GM18861 (cell line): ENCODE measurements around the gene MYO1G.
"Not testable (repeated sequence)": the region's sequence is repeated elsewhere in the genome, so short reads cannot be mapped to it uniquely, and the experiment has no call there.

Experiments
- ATAC-seq: cut with Tn5 transposase; IDR thresholded peaks from one replicate; pipeline ENCODE4 v1.9.1; 2021; ENCODE audit not compliant: unreplicated experiment

The MYO1G gene

DNA sequence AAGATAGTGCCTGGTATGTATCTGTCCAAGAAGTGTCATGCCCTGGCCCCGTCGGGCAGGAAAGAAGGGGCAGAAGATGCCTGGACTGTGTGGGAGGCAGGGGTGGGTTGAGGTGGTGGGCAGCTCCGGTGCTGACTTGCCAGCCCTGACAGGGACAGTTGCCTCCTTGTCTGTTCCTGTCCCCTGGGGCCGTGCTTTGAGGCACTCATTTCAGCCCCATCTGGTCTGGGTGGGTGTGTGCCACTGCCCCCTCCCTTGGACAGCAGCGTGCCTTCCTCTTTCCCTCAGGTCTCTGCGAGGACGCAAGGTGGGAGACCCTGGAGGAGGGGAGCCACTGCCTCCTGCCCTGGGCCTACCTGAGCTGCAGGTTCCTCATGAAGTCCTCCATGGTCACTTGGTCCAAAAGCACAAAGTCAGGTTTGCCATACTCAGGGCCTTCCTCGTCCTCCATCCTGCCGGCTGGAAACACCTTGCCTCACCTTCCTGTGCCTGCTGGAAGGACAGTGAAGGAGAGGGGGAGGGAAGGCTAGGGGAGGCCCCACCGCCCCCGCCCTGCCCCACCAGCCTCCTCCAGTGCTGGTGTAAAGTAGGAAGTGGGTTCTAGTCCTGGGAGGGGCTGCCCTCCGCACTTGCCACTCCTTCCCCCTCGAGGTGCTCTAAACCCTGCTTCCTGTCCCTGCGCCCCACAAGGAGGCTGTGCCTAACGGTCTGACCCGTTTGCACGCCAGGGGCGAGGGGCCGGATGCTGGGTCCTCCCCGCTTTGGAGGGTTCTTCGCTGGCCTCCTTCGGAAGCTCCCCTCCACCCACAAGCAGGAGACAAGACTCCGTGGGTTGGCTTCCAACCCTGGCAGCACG is at the start of gene MYO1G:
Gene MYO1G, minus strand, starts transcription at position 505 of the 856 bp plus-strand sequence. Its CDS starts 54 bp downstream, at position 451.
- ATAC-seq: peak; percentile 54

DNA sequence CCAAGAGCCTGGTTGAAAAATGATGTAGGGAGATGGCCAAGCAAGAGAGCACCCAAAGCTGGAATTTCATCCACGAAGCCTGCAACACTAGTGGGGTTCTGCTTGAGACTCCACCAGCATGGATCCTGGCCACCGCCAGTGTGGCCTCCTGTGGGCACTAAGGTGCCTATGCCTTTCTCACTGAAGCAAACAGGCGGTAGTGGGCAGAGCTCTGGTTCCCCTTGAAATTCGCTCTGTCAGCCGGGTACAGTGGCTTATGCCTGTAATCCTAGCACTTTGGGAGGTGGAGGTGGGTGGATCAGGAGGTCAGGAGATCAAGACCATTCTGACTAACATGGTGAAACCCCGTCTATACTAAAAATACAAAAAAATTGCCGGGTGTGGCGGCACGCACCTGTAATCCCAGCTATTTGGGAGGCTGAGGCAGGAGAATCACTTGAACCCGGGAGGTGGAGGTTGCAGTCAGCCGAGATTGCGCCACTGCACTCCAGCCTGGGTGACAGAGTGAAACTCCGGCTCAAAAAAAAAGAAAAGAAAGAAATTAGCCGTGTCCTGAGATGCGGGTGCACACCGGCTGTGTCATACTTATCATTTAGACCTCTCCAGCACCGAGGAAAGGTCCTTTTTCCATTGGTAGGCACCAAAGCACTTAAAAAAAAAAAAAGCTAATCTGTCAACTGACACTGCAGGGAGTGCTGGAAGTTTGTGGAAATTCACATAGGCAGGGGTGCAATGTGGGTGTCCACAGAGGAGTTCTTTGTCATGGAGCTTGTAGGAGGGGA is 49.5 kb upstream of the MYO1G start:
- ATAC-seq: no peak

DNA sequence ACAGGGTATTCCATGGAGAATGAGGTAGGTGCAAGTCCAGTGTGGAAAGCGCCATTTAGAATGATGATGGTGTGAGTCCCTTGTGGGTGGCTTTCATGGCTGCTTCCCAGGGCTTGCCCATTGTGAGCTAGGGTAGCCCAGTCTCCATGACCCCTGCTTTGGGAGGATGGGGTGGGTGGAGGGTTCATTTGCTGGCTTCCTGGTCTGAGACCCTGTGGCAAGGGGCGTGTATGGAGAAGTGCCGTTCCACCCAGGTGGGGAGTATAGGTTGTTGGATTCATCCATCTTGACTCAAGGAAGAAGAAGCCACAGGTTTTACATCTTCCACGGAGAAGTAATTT is 48.9 kb upstream of the MYO1G start:
- peak; percentile 13 for ATAC-seq

DNA sequence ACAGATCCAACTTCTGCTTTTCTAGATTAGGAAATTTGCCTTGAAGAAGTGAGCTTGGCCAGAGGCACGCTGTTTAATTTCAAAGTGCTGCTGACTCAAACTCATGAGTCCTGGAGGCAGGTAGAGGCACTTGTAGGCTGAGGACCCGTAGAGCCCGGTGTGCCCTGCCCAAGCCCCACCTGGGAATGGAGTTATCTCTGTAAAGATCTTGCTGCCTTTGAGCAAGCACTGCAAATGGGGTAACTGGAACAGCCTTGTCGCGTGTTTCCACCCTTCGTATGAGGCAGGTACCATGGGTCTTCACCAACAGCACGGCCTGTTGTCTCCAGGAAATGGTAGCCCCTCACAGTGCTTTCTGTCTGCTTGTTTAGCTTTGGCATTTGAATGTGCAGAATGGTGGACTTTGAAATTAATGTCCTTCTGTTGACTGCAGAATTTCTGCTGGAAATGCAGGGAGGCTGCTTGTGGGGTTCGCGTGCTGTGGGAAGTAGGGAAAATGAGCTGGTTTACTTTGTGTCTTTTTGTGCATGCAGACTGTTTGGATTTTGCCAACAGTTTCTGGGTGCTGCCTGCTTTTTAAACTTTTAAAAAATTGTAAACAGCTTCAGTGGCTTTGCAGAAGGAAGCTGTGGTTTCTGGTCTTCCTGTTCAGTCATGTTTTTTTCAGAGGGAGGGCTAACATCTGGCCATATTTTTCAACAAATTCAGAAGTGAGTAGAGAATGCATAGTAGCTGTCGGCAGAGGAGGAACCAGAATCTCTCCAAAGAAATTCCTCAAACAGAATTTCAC is 48.4 kb upstream of the MYO1G start:
- peak; percentile 44 for ATAC-seq

DNA sequence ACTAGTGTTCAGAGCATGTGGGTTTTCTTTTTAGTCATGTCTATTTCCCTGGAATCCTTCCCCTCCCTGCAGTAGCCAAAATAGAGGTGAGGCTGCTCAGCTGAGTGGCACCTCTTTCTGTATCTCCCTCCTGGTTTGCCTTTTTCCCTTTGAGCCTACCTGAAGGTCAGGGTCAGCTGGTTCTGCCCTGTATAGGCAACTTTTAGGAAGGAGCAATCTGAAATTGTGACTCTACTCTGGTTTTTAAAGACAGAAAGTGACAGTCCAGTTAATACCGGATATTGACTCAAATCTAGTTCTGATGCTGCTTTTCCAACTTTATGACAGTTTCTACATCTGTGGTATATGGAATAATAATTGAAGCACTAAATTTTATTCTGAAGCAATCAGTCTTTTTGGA is 47.2 kb upstream of the MYO1G start:
- no peak for ATAC-seq

DNA sequence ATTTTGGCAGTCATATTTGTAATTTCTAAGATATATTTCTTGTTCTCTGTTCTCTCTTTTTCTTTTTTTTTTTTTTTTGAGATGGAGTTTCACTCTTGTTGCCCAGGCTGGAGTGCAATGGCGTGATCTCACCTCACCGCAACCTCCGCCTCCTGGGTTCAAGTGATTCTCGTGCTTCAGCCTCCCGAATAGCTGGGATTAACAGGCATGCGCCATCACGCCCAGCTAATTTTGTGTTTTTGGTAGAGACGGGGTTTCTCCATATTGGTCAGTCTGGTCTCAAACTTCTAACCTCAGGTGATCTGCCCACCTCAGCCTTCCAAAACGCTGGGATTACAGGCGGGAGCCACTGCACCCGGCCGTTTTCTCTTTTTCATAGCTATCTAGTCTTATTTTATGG is 46.7 kb upstream of the MYO1G start:
- ATAC-seq: not testable (repeated sequence)

DNA sequence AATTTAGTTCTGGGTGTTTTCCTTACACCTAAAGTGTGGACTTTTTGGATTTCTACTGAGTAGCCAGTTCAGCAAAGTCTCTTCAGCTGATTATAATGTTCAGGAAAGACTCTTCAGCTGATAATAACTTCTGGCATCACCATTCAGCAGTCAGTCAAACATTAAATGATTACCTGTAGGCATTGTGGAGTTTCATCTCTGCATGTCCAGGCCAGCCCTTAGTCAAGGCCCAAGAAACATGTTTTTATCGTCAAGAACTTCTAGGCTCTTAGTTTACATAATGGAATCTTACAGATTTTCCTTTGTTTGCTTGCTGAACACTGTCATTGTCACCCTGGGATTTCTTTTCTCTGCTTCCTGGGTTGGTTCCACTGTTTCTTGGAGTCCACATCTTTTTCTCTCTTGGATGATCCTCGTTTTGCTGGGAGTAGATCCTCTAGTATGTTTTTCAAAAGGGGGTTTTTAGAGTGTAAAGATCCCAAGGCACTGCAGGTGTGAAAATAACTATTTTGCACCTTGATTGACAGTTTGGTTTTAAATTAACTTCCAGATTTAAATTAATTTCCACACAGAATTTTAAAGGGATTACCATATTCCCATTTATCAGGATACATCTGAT is 45.4 kb upstream of the MYO1G start:
- no peak for ATAC-seq

DNA sequence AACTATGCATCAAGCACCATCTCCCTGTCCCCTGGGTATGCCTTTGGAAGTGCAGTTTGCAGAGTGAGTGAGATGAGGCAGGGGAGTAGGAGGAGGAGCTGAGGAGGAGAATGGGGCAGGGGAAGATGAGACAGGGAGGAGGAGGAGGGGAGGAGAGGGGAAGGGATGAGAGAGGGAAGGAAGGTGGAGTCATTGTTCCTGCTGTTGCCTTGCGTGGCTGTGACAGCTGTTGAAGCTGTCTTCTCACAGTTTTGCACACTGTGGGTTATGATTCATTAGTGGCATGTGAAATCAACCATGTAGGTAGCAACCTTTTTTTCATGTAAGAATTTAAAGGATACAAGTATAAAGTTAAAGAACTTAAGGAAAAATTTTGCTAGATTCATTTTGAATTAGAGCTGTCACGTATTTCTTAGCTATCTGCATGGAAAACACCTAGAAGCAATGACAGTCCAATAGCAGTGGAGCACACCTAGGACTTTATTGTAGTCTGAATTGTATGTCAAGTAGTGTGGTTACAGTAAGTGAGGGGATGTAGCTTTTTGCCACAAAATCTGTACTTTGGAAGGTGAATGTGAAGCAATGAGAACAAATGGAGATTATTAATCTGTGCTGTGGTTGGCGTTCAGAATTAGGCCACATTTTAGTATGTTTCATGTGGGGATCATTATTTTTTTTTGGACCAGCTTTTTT is 42.9 kb upstream of the MYO1G start:
- no peak for ATAC-seq

DNA sequence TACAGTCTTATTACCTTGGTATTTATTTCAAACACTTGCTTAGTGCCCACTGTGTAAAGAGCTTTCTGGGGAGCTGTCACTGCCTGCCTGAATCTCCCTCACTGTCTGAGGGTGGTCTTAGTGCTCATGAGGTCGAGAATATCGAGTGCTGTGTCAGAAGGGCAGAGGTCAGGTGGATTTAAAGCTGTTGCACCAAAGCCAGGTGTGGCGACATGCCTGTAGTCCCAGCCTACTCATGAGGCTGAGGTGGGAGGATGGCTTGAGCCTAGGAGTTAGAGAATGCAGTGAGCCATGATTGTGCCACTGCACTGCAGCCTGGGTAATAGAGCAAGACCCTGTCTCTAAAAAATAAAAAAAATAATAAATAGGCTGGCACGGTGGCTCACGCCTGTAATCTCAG is 42.1 kb upstream of the MYO1G start:
- no peak for ATAC-seq

DNA sequence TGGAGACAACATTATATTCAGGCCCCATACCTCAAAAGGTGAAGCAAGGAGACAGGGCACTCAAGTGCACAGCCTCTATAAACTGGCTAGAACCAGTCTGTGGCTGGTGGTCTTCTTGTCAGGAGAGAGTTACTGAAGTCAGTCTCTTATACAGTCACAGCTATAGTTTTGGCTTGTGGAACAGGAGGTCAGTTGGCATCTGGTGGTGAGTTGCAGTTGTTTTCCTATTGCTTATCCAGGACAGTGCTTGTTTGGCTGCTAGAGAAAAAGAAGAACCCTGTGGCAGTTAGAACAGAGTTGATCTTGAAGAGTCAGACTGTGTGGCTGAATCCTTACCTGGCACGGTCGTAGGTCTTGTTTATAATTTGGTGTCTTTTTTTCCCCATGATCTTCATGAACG is 38.4 kb upstream of the MYO1G start:
- no peak for ATAC-seq

DNA sequence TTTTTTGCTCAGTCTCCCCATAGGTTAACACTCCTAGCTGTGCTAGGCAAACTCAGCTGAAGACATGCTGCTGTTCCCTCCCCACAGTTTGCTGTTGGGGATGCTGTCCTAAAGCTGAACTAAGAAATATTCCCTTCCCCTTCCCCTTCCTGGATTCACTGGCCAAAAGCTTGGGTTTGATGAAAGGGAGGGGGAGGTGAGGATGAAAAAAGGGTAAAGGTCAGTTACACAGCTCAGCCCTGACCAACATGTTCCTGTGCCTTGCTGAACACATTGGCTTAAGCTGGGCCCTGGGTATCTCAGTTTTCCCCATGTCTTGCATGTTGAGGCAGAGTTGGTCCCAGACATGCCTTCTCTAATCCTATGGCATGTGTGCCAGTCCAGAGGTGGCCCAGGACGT is 36.5 kb upstream of the MYO1G start:
- ATAC-seq: no peak

DNA sequence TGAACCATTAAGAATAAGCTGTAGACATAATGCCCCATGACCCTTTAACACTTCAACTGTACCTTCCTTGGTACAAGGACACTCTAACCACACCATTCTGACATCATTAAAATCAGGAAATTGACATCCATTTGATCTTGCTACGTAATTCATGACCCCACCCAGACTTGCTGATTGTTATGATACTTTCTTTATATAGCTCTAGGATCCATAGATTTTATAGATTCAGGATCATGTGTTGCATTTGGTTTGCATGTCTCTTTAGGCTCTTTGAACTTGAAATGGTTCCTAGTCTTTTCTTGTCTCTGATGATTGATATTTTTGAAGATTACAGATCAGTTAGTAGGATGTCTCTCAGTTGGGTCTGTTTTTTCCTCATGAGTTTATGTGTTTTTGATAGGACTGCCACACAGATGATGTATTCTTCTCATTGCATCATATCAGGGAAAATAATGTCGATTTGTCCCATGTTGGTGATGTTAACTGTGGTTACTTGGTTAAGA is 34.7 kb upstream of the MYO1G start:
- no peak for ATAC-seq

DNA sequence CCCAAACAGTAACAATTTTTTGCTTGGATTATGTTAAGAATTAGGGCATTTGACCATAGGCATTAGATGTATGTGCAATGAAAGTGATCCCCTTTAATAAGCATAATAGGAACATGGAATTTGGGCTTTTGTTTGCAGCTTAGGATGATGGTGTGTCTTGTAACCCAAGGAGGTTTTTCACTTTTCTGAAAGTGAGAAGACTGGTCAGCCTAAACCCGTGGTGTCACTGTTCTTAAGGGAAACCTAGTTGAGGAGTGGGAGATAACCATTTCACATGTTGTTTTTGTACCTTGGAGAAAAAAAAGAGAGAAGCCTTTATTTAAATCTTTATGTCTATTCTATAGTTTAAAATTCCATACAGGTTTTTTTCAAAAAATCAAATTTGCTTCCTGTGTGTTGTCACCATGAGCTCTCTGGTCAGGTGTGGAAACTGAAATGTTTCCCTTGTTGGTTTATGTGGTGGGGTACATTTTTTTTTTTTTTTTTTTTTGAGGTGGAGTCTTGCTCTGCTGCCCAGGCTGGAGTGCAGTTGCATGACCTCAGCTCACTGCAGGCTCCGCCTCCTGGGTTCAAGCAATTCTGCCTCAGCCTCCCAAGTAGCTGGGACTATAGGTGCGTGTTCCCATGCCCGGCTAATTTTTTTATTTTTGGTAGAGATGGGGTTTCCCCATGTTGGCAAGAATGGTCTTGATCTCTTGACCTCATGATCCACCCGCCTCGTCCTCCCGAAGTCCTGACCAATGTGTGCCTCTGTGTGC is 28.9 kb upstream of the MYO1G start:
- ATAC-seq: peak; percentile 66

DNA sequence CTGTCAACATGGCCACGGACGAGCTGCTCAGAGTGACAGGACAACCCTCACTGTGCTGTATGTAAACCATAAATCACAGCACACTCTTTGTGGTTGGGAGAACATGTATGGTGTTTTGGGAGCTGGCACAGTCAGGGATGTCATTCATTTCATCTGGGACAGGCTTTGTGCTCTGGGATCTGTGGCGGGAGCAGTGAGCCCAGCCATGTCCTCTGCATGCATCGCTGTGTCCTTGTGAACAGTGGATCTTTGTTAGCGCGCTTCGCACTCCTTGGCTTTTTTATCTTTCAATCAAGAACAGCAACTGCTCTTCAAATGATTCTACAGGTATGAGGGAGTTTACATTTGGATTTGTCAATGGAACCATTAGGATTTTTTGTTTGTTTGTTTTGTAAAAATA is 28.3 kb upstream of the MYO1G start:
- no peak for ATAC-seq

DNA sequence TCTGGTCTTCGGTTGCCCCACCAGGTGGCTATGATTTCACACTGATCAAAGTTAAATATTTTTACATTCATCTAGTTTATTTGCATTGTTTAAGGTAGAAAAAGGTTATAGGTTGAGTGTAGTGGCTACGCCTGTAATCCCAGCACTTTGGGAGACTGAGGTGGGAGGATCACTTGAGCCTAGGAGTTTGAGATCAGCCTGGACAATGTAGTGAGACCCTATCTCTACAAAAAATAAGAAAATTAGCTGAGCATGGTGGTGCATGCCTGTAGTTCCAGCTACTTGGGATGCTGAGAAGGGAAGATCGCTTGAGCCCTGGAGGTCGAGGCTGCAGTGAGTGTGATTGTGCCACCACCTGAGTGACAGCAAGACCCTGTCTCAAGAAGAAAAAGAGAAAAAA is 25.0 kb upstream of the MYO1G start:
- no peak for ATAC-seq

DNA sequence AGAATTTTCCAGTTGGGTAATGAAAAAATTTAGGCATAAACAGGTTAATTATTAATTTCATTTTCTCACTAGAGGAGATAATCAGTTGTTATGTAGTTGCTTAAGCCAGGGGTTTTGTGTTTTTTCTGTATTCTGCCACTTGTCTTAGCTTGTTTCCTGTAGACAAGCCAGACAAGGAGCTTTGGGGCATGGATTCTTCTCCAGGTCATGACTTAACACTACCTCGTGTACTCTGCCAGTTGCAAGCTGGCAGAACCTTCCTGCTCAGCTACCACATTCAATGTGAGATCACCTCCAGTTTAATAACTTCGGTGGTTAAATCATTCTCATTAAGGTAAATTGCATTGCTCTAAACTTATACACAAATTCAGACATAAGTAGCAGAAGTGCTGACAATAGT is 23.0 kb upstream of the MYO1G start:
- no peak for ATAC-seq

DNA sequence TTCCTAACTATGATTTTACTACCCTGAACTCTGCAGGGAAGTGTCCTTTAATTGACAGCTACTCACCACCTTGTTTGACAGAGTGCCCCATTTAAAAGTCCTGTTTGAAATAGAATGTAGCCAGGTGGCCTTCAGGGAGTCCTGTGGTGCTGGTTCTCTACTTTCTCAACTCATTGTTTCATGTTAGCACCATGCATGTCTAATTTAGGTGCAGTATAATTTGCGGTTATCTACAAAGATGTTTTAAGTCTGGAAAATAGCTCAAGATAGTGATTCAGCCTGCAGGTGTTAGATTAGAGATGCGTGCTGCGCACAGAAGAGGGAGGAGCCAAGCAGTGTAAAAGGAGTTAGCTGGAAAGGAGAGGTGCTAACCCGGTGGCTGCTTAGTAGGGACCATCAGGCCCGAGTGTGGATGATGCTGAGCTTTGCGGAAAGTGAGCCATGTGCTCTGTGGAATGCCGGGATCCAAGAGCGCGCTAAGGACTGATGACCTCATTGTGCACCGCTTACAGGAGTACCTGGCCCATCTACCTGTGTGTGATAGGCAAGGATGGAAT is 22.4 kb upstream of the MYO1G start:
- peak; percentile 41 for ATAC-seq

DNA sequence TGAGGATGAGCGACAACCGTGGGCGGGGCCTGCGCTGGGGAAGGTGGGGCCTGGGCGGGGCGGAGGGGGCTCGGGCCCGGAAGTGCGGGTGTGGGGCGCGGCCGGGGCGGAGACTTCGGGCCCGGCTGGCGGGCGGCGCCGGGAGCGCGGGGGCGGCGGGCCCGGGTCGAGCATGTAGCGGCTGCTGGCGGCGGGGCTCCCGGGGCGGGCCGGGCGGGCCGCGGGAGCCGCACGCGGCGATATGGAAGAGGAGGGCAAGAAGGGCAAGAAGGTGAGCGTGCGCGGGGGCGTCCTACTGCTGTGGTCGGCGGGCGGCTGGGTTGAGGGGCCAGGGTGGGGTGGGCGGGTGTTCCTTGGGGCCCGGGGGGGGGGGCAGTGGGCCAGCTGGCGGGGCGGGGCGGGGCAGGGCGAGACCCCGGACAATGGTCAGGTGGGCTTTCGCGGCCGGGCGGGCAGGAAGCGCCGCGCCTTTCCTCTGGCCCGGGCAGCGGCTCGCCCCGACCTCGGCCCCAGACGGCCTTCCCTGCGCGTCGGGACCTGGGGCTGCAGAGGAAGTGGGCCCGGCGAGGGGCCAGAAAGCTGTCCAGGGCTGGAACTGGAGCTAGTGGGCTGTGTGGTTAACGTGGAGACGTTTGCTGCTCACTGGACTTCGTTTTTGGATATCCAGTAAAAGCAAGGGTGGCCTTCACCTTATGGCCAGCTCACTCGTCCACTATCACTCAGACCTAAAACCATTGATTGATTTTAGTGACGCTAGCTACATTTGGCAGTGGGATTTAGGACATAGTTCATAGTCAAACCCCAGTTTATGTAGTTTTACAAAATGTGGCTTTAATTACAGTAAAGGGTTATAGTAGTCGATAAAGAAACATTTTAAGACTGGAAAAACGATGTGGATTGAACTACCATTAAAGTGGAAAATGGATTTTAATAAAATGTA is 21.5 kb upstream of the MYO1G start, which contains the start of gene CCM2:
Gene CCM2, plus strand, starts transcription at position 109 of the 940 bp plus-strand sequence. Its CDS starts 133 bp downstream, at position 242.
- no peak for ATAC-seq
